Vagina (tissue), 2 donors: ENCODE results near the gene MGAT5.

Experiments used
- POLR2A ChIP-seq, 2 donors: fragments of 450-650 bp; IDR thresholded peaks; one replicate each; pipeline ENCODE4 v1.6.1; 2017; ENCODE audit warnings: antibody characterized with exemption in 2 of 2, mild to moderate bottlenecking in 2 of 2, moderate library complexity in 2 of 2
- POLR2AphosphoS5 ChIP-seq, 2 donors: sonication (generic); formaldehyde crosslinking; IDR thresholded peaks; one replicate each; pipeline ENCODE4 v1.9.0; 2017; ENCODE audit warnings: antibody characterized with exemption in 2 of 2, mild to moderate bottlenecking in 2 of 2, low read depth in 1 of 2; ENCODE audit not compliant: insufficient read depth in 1 of 2
- TF ChIP-seq, protein P1 (sequence below), 3 experiments: fragments of 450-650 bp in 2 of 3; fragments of 200-600 bp in 1 of 3; sonication (generic) in 1 of 3; IDR thresholded peaks; one replicate each; pipeline ENCODE4 v1.5.1; 2017 to 2019; ENCODE audit warnings: antibody characterized with exemption in 3 of 3, mild to moderate bottlenecking in 2 of 3, moderate library complexity in 2 of 3

DNA sequence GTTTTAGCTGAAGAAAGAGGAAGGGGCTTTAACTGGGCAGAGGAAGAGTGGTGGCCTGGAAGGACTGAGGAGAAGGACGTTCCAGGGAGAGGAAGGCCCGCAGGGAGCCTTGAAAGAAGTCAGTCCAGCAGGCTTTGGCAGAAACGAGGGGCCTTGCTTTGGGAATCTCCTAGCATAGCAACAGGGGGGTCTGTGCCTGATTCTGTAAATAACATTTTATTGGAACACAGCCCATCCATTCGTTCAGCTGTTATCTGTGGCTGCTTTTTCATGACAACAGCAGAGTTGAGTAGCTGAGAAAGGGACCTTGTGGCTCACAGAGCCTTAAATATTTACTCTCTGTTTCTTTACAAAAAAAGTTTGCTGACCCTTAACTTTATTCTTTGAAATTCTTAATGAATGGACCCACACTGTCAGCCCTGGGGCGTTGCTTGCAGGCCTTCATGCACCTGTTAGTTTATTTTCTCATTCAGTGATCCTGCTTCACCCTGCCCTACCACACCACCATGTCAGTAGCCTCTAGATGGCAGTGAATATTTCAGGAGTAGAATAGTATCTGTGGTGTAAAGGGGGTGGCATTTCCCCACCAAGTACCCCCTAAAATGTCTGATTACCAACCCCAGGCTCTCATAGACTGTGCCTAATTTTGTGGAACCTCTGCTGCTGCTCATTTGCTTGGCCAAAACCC lies 61.0 kb downstream of the MGAT5 start:
- TF ChIP-seq POLR2AphosphoS5 (IDR thresholded peaks at IDR 0.05; ENCODE audit: insufficient read depth in 1 of 2, low read depth in 1 of 2) (no peak), POLR2A (IDR thresholded peaks at IDR 0.05) (no peak)
- TF ChIP-seq, protein P1, sequence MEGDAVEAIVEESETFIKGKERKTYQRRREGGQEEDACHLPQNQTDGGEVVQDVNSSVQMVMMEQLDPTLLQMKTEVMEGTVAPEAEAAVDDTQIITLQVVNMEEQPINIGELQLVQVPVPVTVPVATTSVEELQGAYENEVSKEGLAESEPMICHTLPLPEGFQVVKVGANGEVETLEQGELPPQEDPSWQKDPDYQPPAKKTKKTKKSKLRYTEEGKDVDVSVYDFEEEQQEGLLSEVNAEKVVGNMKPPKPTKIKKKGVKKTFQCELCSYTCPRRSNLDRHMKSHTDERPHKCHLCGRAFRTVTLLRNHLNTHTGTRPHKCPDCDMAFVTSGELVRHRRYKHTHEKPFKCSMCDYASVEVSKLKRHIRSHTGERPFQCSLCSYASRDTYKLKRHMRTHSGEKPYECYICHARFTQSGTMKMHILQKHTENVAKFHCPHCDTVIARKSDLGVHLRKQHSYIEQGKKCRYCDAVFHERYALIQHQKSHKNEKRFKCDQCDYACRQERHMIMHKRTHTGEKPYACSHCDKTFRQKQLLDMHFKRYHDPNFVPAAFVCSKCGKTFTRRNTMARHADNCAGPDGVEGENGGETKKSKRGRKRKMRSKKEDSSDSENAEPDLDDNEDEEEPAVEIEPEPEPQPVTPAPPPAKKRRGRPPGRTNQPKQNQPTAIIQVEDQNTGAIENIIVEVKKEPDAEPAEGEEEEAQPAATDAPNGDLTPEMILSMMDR (IDR thresholded peaks at IDR 0.05) = no peak
